A673 (cell line): Measurements from ENCODE around the gene HES1.

ENCODE experiments used
- EZH2 ChIP-seq: fragments of 200-600 bp; sonication (generic); IDR thresholded peaks from 2 replicates; pipeline ENCODE4 v1.6.1; 2017; ENCODE audit warnings: borderline replicate concordance, low read depth, mild to moderate bottlenecking, mixed read lengths, antibody characterized with exemption, low read length; ENCODE audit not compliant: poor library complexity, severe bottlenecking
- TF ChIP-seq, protein P1 (sequence below): fragments of 300-800, 200-600 bp; sonication (generic); conservative IDR thresholded peaks from 2 replicates; pipeline ENCODE4 v1.5.1; 2017; ENCODE audit warnings: low read depth, mild to moderate bottlenecking, antibody characterized with exemption, low read length, moderate library complexity, mixed read lengths

- TF ChIP-seq, protein P1, sequence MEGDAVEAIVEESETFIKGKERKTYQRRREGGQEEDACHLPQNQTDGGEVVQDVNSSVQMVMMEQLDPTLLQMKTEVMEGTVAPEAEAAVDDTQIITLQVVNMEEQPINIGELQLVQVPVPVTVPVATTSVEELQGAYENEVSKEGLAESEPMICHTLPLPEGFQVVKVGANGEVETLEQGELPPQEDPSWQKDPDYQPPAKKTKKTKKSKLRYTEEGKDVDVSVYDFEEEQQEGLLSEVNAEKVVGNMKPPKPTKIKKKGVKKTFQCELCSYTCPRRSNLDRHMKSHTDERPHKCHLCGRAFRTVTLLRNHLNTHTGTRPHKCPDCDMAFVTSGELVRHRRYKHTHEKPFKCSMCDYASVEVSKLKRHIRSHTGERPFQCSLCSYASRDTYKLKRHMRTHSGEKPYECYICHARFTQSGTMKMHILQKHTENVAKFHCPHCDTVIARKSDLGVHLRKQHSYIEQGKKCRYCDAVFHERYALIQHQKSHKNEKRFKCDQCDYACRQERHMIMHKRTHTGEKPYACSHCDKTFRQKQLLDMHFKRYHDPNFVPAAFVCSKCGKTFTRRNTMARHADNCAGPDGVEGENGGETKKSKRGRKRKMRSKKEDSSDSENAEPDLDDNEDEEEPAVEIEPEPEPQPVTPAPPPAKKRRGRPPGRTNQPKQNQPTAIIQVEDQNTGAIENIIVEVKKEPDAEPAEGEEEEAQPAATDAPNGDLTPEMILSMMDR: no peak
- TF ChIP-seq EZH2: no peak
Measured at GRCh38 chr3:194125442-194125841, 10.5 kb upstream of the HES1 start.
